NCI-H2196 treated with DMSO at 0.1 percent for 48 hours (cell line): ENCODE measurements around the gene LDAF1.
"Not testable (repeated sequence)": the region's sequence is repeated elsewhere in the genome, so short reads cannot be mapped to it uniquely, and the experiment has no call there.

ENCODE experiments used
- DNase-seq: peaks from one replicate; lab custom pipeline; 2025; ENCODE audit not compliant: unreplicated experiment; lab: John Stamatoyannopoulos, UW

Gene LDAF1

DNA sequence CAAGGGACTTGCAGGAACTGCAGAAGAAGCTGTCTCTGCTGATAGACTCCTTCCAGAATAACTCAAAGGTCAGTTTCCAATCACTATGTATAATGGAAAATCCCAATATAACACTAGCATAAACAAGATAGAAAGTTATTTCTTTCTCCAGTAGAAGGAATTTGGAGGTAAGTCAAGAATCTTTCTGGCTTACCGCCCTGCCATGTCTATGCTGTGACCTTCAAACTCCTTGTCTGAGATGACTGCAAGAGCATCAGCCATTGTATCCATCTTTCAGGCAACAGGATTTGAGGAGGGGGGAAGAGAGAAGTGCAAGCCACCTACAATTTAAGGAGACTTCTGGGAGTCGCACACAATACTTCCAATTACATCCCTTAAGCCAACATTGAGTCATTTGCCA is 2.7 kb downstream of the LDAF1 start:
- no peak for DNase-seq

- no peak for DNase-seq
These were observed 4.2 kb downstream of the LDAF1 start for GRCh38 chr16:21162661-21163151.

DNA sequence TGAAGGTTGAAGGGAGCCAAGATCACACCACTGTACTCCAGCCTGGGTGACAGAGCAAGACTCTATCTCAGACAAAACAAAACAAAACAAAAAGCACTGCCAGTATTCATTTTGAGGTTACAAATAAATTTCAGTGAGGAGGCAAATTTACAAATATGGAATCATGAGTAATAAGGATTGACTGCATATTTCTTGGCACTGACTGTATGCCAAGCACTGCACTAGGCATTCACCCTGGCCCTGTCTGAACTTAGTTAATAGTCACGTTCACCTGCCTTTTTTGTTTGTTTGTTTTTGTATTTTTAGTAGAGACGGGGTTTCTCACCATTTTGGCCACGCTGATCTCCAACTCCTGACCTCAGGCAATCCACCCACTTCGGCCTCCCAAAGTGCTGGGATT is 5.1 kb downstream of the LDAF1 start:
- no peak for DNase-seq

- no peak for DNase-seq
These were observed 6.2 kb downstream of the LDAF1 start for GRCh38 chr16:21164521-21165168.

DNA sequence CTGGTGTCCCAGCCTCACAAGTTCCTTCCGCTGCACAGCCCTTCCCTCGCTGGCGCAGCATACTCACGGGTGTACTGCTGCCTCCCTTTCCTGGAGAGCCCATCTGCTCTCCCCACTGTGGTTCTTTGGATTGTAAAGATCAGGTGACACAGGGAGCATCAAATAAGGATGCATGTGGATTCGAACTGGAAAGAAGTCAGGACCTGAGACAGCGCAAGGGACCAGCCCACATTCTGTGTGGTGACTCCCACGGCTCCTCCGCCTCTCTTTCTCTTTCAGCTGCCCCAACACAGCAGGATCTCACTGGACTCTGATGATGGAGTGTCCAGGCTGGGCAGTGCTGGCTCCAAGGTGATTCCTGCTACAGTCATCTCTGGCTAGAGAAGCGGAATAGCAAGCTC is 8.1 kb downstream of the LDAF1 start:
- DNase-seq = no peak

DNA sequence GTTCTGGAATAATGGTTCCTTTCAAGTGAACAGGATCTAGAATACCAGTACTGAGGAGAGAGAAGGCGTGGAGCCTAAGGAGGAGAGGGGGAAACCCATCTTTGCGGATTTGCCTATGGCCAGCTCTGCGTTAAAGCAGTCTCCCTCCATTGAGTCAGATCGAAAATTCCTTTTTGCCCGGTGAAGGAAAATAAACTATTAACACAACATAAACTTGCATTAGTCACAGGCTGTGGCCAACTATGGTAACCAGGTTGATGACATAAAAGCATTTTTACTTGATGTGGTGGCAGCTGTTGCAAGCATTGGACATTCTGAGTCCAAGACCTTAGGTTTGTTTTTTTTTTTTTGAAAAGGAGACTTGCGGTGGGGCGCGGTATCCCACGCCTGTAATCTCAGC is 8.9 kb downstream of the LDAF1 start:
- DNase-seq = no peak

- no peak for DNase-seq
These were observed 9.6 kb downstream of the LDAF1 start for GRCh38 chr16:21167929-21168602.

- no peak for DNase-seq
These were observed 10.9 kb downstream of the LDAF1 start for GRCh38 chr16:21169249-21169981.

DNA sequence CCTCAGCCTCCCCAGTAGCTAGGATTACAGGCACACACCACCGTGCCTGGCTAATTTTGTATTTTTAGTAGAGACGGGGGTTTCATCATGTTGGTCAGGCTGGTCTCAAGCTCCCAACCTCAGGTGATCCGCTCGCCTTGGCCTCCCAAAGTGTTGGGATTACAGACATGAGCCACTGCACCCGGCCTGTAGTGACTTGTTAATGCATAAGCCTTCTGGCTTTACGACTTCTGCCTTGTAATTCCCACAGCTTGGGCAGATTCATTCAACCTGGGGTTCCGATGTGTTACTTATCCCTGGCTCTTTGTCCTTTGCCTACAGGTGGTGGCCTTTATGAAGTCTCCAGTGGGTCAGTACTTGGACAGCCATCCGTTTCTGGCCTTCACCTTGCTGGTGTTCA is 11.6 kb downstream of the LDAF1 start:
- not testable (repeated sequence) for DNase-seq

GRCh38 chr16:21172650-21173049 is 14.2 kb downstream of the LDAF1 start:
- no peak for DNase-seq

GRCh38 chr16:21175397-21175796 is 16.9 kb downstream of the LDAF1 start:
- DNase-seq = no peak

DNA sequence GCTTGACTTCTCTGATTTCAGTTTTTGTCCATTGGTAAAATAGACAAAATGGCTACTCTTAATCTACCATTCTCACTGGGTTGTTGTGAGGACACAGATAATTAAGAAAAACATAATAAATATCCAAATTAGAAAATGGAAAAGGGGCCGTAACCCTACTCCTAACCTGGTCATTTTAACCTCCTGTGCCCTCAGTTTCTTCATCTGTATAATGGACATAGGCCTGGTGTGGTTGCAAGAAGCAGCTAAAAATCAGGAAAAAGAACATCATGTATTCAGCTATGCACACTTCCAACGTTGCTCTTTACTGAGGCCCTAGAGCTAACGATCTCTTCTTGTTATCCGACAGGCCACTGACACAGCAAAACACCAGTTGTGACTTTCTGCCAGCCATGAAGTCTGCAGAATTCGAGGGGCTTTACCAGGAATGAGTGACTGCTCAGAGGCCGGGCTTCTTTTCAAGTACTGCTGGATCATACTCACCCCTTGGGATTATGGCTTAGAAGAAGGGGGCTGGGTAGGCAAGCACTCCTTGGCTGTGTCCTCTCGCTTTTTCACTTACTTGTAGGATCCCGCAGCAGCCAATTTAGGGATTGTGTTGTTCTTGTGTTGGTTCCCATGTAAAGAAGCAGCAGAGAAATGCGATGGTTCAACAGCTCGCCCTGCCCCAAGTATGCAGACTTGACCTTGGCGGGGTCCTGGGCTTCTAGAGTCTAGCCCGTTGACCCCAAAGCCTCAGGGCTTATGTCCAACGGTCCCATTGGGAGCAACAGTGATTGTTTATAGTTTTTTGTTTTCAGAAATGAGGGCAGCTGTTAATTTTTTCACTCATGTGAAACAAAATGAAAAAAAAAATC is 20.9 kb downstream of the LDAF1 start:
- no peak for DNase-seq

- DNase-seq = no peak
These were observed 21.5 kb downstream of the LDAF1 start for GRCh38 chr16:21179983-21180365.

GRCh38 chr16:21183995-21184394 is 25.5 kb downstream of the LDAF1 start:
- DNase-seq = no peak

DNA sequence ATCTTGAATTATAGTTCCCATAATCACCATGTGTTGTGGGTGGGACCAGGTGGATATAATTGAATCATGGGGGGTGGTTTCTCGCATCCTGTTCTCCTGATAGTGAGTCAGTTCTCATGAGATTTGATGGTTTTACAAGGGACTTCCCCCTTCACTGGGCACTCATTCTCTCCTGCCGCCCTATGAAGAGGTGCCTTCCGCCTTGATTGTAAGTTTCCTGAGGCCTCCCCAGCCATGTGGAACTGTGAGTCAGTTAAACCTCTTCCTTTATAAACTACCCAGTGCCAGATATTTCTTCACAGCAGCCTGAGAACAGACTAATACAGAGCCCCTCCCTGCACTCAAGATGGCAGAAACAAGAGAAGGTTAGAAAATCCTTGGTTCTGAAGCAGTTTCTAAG is 26.4 kb downstream of the LDAF1 start:
- no peak for DNase-seq

DNA sequence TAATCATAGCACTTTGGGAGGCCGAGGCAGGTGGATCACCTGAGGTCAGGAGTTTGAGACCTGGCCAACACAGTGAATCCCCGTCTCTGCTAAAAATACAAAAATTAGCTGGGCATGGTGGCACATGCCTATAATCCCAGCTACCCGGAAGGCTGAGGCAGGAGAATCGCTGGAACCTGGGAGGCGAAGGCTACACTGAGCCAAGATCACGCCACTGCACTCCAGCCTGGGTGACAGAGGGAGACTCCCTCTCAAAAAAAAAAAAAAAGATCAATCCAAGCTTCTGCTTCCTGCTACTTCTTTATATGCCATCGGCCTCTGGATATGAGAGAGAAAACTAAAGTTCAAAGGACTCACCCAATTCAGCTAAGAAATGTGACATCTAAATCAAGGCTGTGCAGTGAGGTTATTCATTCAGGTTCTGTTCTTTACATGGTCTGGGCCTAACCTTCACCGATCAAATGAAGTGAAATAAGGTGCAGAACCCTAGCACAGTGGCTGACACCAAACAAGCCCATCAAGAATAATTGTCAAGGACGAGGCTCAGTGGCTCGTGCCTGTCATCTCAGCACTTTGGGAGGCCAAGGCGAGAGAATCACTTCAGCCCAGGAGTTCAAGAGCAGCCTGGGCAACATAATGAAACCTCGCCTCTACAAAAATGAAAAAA is 27.3 kb downstream of the LDAF1 start:
- DNase-seq = no peak

DNA sequence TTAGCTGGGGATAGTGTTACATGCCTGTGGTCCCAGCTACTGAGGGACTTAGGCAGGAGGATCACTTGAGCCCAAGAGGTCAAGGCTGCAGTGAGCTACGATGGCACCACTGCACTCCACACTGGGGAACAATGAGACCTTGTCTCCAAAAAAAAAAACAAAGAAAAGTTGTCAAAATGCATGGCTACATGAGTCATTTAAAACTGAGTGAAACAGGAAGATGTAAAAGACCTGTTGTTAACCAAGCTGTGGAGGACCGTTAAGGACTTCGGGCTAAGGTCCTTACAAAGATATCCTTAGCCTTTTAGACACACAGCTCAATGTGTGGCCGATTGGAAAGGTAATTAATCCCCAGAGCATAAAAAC is 27.8 kb downstream of the LDAF1 start:
- no peak for DNase-seq

DNA sequence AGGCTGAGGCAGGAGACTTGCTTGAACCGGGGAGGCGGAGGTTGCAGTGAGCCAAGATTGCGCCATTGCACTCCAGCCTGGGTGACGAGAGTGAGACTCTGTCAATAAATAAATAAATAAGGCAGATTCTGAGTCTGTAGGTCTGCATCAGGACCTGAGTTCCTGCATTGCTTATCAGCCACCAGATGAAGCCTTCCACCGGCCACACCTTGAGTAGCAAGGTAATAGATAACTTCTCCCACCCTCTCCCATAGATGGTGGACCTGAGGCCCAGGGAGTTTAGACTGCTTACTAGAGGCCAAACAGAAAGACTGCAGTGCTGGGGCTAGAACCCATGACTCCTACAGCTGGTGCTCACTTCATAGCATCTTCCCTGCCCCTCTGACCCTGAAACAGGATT is 30.8 kb downstream of the LDAF1 start:
- DNase-seq = no peak

DNA sequence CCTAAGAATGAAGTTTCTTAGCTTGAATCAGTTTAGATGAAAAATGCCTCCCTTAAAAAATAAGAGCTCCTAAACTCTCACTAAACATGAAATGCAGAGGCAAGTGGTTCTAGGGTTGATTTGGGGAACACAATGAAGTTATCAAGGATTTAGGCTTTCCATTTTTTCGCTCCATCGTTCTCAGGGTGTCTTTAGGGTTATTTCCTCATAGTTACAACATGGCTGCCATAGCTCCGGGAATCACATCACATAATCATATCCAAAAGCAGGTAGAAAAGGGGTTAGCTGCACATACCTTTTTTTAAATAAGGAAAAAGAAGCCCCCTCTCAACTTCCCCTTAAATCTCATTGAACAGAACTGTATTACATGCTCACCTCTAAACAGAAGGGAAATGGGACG is 31.5 kb downstream of the LDAF1 start:
- DNase-seq = no peak

DNA sequence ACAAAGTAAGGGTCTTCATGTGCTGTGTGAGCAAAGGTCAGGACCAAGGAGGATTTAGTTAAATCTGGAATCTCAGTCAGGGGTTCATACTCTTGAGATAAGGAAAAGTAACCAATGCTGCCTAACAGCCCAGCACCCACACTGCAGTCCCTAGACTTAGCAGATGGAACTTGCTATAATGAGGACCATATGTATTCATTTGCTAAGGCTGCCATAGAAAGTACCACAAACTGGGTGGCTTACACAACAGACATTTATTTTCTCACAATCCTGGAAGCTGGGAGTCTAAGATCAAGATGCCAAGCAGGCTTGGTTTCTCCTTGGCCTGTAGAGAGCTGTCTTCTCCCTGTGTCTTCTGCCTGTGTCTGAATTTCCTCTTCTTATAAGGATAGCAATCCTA is 32.1 kb downstream of the LDAF1 start:
- no peak for DNase-seq

DNA sequence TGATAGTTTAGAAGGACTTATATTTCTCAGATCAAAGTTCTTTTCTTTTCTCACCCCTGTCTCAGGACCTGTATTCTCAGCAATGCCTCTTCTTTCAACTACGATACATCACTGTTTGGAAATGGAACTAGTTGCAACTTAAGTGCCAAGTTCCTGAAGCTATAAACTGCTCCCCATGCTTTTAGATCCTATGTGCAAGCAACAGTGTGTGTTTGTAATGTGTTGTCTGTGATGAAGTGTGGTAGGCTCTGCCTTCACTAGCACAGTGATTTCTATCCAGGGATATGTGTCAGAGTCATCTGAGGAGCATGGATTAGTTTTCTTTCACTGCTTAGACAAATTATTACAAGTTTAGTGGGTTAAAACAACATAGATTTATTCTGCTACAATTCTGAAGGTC is 34.5 kb downstream of the LDAF1 start:
- no peak for DNase-seq
